Lower leg skin (tissue), 4 donors: ENCODE results near the gene CMSS1. TPM values are rescaled to one million over a fixed set of nuclear protein-coding genes. Genes with fewer than 3 reads are reported as not detected.

Experiments
- DNase-seq, 2 donors: peaks; one replicate each; pipeline ENCODE4 v3.0.0-alpha.2; 2019; ENCODE audit warnings: low spot score in 2 of 2
- H3K4me3 ChIP-seq: fragments of 200-600 bp; sonication (generic); 2 replicates; pipeline ENCODE4 v1.5.1; 2017; ENCODE audit warnings: mild to moderate bottlenecking, low read depth; ENCODE audit not compliant: poor library complexity, severe bottlenecking
- POLR2A ChIP-seq, 2 donors: fragments of 450-650 bp; IDR thresholded peaks; one replicate each; pipeline ENCODE4 v1.6.1; 2016 to 2017; ENCODE audit warnings: antibody characterized with exemption in 2 of 2, mild to moderate bottlenecking in 1 of 2, moderate library complexity in 1 of 2
- WGBS, 2 donors: methylation state at CpG; one replicate each; pipeline ENCODE4 v1.1.5; 2018; 5-methylcytosine and 5-hydroxymethylcytosine counted together
- intact Hi-C: fragments of 100-400 bp; cut with DNase I; formaldehyde crosslinking; loops from one replicate; pipeline ENCODE4 v1.15.0; 2023; ENCODE audit warnings: low total_unique reads
- total RNA-seq, 4 donors: library from RNA; depleted of rRNA; stranded (reverse); fragments of >200 nt; gene quantifications; one replicate each; pipeline ENCODE4 v1.1.0, GENCODE V29; 2016
- TF ChIP-seq, protein P1 (sequence below), 3 donors: fragments of 450-650 bp; IDR thresholded peaks; one replicate each; pipeline ENCODE4 v1.5.1; 2016; ENCODE audit warnings: antibody characterized with exemption in 3 of 3, mild to moderate bottlenecking in 3 of 3, moderate library complexity in 2 of 3

CMSS1 gene
- total RNA-seq, 4 donors from 2014 or later, result 3.7 to 13.2 (median 7.5) TPM

DNA sequence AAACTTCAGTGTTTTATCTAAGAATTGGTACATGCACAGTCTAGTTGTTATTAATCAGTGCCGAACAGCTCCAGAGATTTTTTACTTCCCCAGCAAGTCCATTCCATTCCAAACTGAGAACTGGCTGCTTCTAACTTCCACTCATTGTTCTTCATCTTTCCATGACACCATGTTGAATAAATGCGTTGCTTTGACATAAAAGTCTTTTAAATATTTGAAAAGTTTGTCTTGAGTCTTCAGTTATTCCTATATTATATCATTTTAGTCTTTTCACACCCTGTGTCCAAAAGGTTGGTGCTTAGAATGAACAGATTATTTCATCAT is 65.4 kb downstream of the CMSS1 start:
- 79 to 85% methylated on average over 2 of the region's 2 CpGs for WGBS, 2 donors
- TF ChIP-seq, protein P1, sequence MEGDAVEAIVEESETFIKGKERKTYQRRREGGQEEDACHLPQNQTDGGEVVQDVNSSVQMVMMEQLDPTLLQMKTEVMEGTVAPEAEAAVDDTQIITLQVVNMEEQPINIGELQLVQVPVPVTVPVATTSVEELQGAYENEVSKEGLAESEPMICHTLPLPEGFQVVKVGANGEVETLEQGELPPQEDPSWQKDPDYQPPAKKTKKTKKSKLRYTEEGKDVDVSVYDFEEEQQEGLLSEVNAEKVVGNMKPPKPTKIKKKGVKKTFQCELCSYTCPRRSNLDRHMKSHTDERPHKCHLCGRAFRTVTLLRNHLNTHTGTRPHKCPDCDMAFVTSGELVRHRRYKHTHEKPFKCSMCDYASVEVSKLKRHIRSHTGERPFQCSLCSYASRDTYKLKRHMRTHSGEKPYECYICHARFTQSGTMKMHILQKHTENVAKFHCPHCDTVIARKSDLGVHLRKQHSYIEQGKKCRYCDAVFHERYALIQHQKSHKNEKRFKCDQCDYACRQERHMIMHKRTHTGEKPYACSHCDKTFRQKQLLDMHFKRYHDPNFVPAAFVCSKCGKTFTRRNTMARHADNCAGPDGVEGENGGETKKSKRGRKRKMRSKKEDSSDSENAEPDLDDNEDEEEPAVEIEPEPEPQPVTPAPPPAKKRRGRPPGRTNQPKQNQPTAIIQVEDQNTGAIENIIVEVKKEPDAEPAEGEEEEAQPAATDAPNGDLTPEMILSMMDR (IDR thresholded peaks at IDR 0.05), result no peak
- no peak for TF ChIP-seq POLR2A (IDR thresholded peaks at IDR 0.05)
- no peak for DNase-seq
- no peak overlapping the region for H3K4me3 ChIP-seq
- intact Hi-C loops, result loop anchor here (5.0 kb wide), 1 partner anchor 36 kb away; no protein-coding TSS in a partner anchor

DNA sequence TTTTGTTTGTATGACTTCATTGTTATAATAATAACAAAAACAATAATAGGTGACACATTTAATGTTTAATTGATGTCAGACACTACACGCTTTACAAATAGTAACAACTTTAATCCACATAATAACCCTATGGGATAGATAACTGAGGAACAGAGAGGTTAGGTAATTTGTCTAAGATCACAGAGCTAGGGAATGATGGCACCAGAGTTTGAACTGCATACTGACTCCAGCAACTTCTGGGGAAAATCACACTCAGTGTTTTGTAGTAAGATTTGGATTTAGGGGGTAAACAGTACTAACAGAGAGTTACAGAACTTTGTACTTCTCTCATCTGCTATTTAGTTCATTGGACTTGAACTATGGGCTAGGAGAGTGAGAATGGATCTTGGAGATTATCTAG is 66.0 kb downstream of the CMSS1 start:
- TF ChIP-seq POLR2A (IDR thresholded peaks at IDR 0.05), result no peak
- TF ChIP-seq, protein P1 (IDR thresholded peaks at IDR 0.05), result no peak
- no peak overlapping the region for H3K4me3 ChIP-seq
- intact Hi-C loops, result loop anchor here (5.0 kb wide), 1 partner anchor 36 kb away; no protein-coding TSS in a partner anchor
- WGBS, 2 donors, result 91 to 95% methylated on average over 1 of the region's 1 CpG
- DNase-seq, result no peak

GRCh38 chr3:99884484-99884883 is 66.8 kb downstream of the CMSS1 start:
- TF ChIP-seq, protein P1 (IDR thresholded peaks at IDR 0.05), result no peak
- no peak for TF ChIP-seq POLR2A (IDR thresholded peaks at IDR 0.05)
- H3K4me3 ChIP-seq, result no peak overlapping the region
- intact Hi-C loops, result loop anchor here (5.0 kb wide), 1 partner anchor 37 kb away; no protein-coding TSS in a partner anchor
- no peak for DNase-seq
- 40 to 42% methylated on average over 2 of the region's 2 CpGs for WGBS, 2 donors

DNA sequence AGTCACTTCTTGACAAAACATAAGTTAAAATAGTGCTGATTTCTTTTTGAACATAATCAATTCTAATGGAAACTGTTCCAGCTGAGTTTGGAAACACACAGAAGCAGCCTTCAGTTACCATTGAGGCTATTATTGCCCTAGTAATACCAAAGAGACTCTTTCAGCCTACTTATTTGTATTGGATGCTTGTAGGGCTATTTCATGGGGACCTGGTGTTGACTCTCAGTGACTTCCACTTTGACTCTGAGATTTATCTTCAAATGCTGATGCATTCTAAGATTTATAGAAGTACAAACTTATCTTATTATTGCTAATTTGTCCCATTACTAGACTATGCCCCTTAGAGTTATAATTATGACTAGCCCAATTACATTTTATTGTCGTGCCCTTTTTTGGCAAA is 67.4 kb downstream of the CMSS1 start:
- intact Hi-C loops, result no loop called here
- no peak for DNase-seq
- 91 to 93% methylated on average over 1 of the region's 1 CpG for WGBS, 2 donors
- TF ChIP-seq, protein P1 (IDR thresholded peaks at IDR 0.05), result no peak
- no peak for TF ChIP-seq POLR2A (IDR thresholded peaks at IDR 0.05)
- no peak overlapping the region for H3K4me3 ChIP-seq

DNA sequence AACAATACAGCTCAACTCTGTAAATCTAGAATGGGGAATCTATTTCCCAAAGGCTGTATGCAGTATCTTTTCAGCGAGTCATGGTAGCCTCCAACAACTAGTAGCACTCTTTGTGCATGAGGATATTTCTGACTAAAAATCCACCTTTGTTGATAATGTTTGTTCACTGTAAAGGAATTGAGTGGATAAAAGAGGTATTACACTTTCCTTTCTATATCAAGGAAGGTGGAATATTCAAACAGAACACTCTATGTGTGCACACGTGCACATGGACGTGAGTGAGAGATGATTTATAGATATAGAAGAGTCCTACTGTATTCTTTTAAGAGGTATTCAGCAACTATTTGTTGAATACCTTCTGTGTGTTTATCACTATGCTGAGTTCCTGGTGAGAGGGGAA is 68.2 kb downstream of the CMSS1 start:
- intact Hi-C loops, result no loop called here
- TF ChIP-seq POLR2A (IDR thresholded peaks at IDR 0.05), result no peak
- TF ChIP-seq, protein P1 (IDR thresholded peaks at IDR 0.05), result no peak
- no peak overlapping the region for H3K4me3 ChIP-seq
- 93 to 95% methylated on average over 3 of the region's 3 CpGs for WGBS, 2 donors
- no peak for DNase-seq

DNA sequence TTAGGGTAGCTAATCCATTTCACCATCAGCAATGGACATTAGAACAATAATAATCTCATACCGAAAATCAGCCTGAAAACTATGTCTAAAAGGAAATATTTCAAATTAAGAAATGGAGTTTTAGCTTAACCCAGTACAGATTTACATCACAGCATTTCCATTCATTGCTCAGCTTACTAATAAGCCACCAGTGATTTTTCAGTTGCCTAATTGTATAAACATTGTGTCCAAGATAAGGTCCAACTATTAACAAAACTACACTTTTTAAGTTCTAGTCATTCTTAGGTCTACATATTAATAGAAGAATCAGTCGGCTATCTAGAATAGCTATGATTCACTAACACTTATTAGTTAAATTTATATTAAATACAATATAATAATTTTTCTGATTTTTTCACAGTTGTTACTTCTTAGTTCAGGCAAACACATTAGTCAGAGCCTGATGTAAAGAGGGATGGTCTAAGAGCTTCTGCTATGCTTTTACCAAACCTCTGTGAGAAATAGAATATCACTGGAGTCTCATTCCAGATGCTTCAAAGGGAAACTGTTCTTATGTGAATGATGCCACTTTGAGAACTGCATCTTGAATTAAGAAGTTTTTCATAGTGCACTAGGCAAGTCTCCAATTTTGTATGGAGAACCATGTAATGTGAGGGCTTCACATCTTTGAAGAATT is 74.1 kb downstream of the CMSS1 start:
- intact Hi-C loops, result no loop called here
- TF ChIP-seq POLR2A (IDR thresholded peaks at IDR 0.05), result no peak
- TF ChIP-seq, protein P1 (IDR thresholded peaks at IDR 0.05), result no peak
- 94 to 99% methylated on average over 2 of the region's 2 CpGs for WGBS, 2 donors
- H3K4me3 ChIP-seq, result no peak overlapping the region
- no peak for DNase-seq
